WTC11 (cell line): ENCODE data around the gene PER3. TPM values are rescaled to one million over a fixed set of nuclear protein-coding genes. Genes with fewer than 3 reads are reported as not detected.

ENCODE experiments used
- ATAC-seq: fragments of 200-7000 bp; cut with Tn5 transposase; 2 replicates; pipeline ENCODE4 v1.10.0; 2021; ENCODE audit warnings: mild to moderate bottlenecking, moderate library complexity
- CTCF ChIA-PET: fragments of 300-600 bp; sonication (Branson Sonifier 250); formaldehyde crosslinking; loops from one replicate; lab custom pipeline; 2021; ENCODE audit warnings: antibody characterized with exemption; lab: Charles Lee
- POLR2A ChIA-PET: fragments of 350-600 bp; sonication (Branson Sonifier 250); formaldehyde crosslinking; loops from one replicate; lab custom pipeline; 2021; ENCODE audit warnings: antibody characterized with exemption; lab: Charles Lee
- DNase-seq: peaks from one replicate; pipeline ENCODE4 v3.0.0; 2021; ENCODE audit warnings: low spot score
- H3K27ac Mint-ChIP-seq: 2 replicates; pipeline ENCODE4 v1.8.0; 2021; ENCODE audit warnings: mixed read lengths
- H3K27me3 Mint-ChIP-seq: 2 replicates; pipeline ENCODE4 v1.8.0; 2021; ENCODE audit warnings: low read depth, mild to moderate bottlenecking, moderate library complexity, mixed read lengths
- H3K36me3 Mint-ChIP-seq: 2 replicates; pipeline ENCODE4 v1.8.0; 2021; ENCODE audit warnings: mixed read lengths
- H3K4me1 Mint-ChIP-seq: 2 replicates; pipeline ENCODE4 v1.8.0; 2022; ENCODE audit warnings: mixed read lengths
- H3K4me3 Mint-ChIP-seq: 2 replicates; pipeline ENCODE4 v1.8.0; 2021; ENCODE audit warnings: mild to moderate bottlenecking, moderate library complexity, mixed read lengths
- H3K9me3 Mint-ChIP-seq: 2 replicates; pipeline ENCODE4 v1.8.0; 2021; ENCODE audit warnings: mixed read lengths
- ATF1 ChIP-seq: sonication (generic); formaldehyde crosslinking; IDR thresholded peaks from 2 replicates; pipeline ENCODE4 v1.8.1; 2023; ENCODE audit warnings: mild to moderate bottlenecking, moderate library complexity, missing genetic modification reagents
- CDX4 ChIP-seq: fragments of 250-450 bp; sonication (Bioruptor Pico); IDR thresholded peaks from 2 replicates; pipeline ENCODE4 v1.9.0; 2021; ENCODE audit warnings: moderate library complexity, mild to moderate bottlenecking, inconsistent platforms, borderline replicate concordance
- FOXK1 ChIP-seq: sonication (generic); formaldehyde crosslinking; IDR thresholded peaks from 2 replicates; pipeline ENCODE4 v1.8.0; 2022; ENCODE audit warnings: mild to moderate bottlenecking, moderate library complexity, missing genetic modification reagents
- FOXP1 ChIP-seq: sonication (generic); formaldehyde crosslinking; IDR thresholded peaks from 2 replicates; pipeline ENCODE4 v1.8.0; 2022; ENCODE audit warnings: missing genetic modification reagents, mild to moderate bottlenecking, moderate library complexity, borderline replicate concordance
- JAZF1 ChIP-seq: fragments of 250-450 bp; sonication (Bioruptor Pico); IDR thresholded peaks from 2 replicates; pipeline ENCODE4 v1.9.0; 2021; ENCODE audit warnings: moderate library complexity, mild to moderate bottlenecking, inconsistent platforms
- NFATC4 ChIP-seq: fragments of 250-450 bp; sonication (Bioruptor Pico); IDR thresholded peaks from 2 replicates; pipeline ENCODE4 v1.9.0; 2021; ENCODE audit warnings: mild to moderate bottlenecking
- NFYB ChIP-seq: sonication (generic); formaldehyde crosslinking; conservative IDR thresholded peaks from 2 replicates; pipeline ENCODE4 v1.8.0; 2022; ENCODE audit warnings: low read depth, missing genetic modification reagents
- OVOL2 ChIP-seq: fragments of 250-450 bp; sonication (Bioruptor Pico); IDR thresholded peaks from 2 replicates; pipeline ENCODE4 v1.9.0; 2021; ENCODE audit warnings: mild to moderate bottlenecking, borderline replicate concordance
- TCF7 ChIP-seq: sonication (generic); formaldehyde crosslinking; IDR thresholded peaks from 2 replicates; pipeline ENCODE4 v1.8.0; 2022; ENCODE audit warnings: mild to moderate bottlenecking, low read depth, missing genetic modification reagents, moderate library complexity
- USF2 ChIP-seq: sonication (generic); formaldehyde crosslinking; IDR thresholded peaks from 2 replicates; pipeline ENCODE4 v1.8.1; 2023; ENCODE audit warnings: mild to moderate bottlenecking, missing genetic modification reagents, moderate library complexity
- ZNF232 ChIP-seq: sonication (generic); formaldehyde crosslinking; IDR thresholded peaks from 2 replicates; pipeline ENCODE4 v1.8.0; 2022; ENCODE audit warnings: mild to moderate bottlenecking, missing genetic modification reagents
- ZNF263 ChIP-seq: sonication (generic); formaldehyde crosslinking; IDR thresholded peaks from 2 replicates; pipeline ENCODE4 v1.8.1; 2022; ENCODE audit warnings: low read depth, mild to moderate bottlenecking, moderate library complexity, missing genetic modification reagents
- ZNF396 ChIP-seq: fragments of 250-450 bp; sonication (Bioruptor Pico); IDR thresholded peaks from 2 replicates; pipeline ENCODE4 v1.8.0; 2021; ENCODE audit warnings: mild to moderate bottlenecking, moderate library complexity, borderline replicate concordance
- ZNF416 ChIP-seq: fragments of 250-450 bp; sonication (Bioruptor Pico); IDR thresholded peaks from 2 replicates; pipeline ENCODE4 v1.9.0; 2021; ENCODE audit warnings: mild to moderate bottlenecking, inconsistent platforms
- total RNA-seq: library from RNA; stranded (reverse); gene quantifications from 3 replicates; pipeline ENCODE4 v1.2.3, GENCODE V29; 2021
- TF ChIP-seq, protein P1 (sequence below): fragments of 250-450 bp; sonication (Bioruptor Pico); IDR thresholded peaks from 2 replicates; pipeline ENCODE4 v1.9.0; 2021; ENCODE audit warnings: mild to moderate bottlenecking
- TF ChIP-seq, protein P2 (sequence below): sonication (generic); formaldehyde crosslinking; IDR thresholded peaks from 2 replicates; pipeline ENCODE4 v1.8.1; 2023; ENCODE audit warnings: mild to moderate bottlenecking, missing genetic modification reagents
- TF ChIP-seq, protein P3 (sequence below): fragments of 250-450 bp; sonication (Bioruptor Pico); IDR thresholded peaks from 2 replicates; pipeline ENCODE4 v1.9.0; 2021; ENCODE audit warnings: mild to moderate bottlenecking, borderline replicate concordance
- TF ChIP-seq, protein P4 (sequence below): fragments of 250-450 bp; sonication (Bioruptor Pico); IDR thresholded peaks from 2 replicates; pipeline ENCODE4 v1.8.0; 2021; ENCODE audit warnings: mild to moderate bottlenecking
- TF ChIP-seq, protein P5 (sequence below): sonication (generic); formaldehyde crosslinking; IDR thresholded peaks from 2 replicates; pipeline ENCODE4 v1.8.1; 2023; ENCODE audit warnings: mild to moderate bottlenecking, moderate library complexity, missing genetic modification reagents
- TF ChIP-seq, protein P6 (sequence below): fragments of 250-450 bp; sonication (Bioruptor Pico); IDR thresholded peaks from 2 replicates; pipeline ENCODE4 v1.9.0; 2021; ENCODE audit warnings: mild to moderate bottlenecking

The PER3 gene
- total RNA-seq, 1 experiment from 2014 or later: 8.5 TPM

DNA sequence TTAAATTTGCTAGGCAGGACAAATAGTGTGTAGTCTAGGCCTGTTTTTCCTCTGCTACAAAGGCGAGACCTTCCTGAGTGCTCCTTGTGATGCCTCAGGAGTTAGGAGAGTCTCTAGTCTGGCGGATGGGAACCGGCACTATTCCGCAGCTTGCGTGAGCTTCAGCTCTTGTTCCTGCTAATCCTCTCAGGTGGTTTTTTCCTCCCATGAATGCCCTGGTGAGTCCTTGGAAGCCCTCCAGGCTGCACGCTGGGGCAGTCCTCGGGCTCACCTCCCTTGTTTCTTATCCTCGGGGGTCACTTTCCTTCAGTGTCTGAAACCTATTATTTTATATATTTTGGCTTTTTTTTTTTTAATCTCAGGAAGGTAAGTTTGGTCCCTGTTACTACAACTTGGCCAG is 40.6 kb downstream of the PER3 start:
- H3K27me3 Mint-ChIP-seq: no peaks in the 10 kb centered on the region
- no peaks in the 10 kb centered on the region for H3K9me3 Mint-ChIP-seq
- ChIA-PET CTCF (interaction anchor here (0.6 kb wide), 1 partner anchor 157 kb away, joined by 3 read pairs; no protein-coding TSS in a partner anchor), POLR2A (interaction anchor here (0.6 to 0.7 kb wide), 3 partner anchors 84 to 797 kb away, joined by 3 read pairs; no protein-coding TSS in a partner anchor)
- DNase-seq: no peak
- TF ChIP-seq NFYB: no peak
- TF ChIP-seq, protein P1, sequence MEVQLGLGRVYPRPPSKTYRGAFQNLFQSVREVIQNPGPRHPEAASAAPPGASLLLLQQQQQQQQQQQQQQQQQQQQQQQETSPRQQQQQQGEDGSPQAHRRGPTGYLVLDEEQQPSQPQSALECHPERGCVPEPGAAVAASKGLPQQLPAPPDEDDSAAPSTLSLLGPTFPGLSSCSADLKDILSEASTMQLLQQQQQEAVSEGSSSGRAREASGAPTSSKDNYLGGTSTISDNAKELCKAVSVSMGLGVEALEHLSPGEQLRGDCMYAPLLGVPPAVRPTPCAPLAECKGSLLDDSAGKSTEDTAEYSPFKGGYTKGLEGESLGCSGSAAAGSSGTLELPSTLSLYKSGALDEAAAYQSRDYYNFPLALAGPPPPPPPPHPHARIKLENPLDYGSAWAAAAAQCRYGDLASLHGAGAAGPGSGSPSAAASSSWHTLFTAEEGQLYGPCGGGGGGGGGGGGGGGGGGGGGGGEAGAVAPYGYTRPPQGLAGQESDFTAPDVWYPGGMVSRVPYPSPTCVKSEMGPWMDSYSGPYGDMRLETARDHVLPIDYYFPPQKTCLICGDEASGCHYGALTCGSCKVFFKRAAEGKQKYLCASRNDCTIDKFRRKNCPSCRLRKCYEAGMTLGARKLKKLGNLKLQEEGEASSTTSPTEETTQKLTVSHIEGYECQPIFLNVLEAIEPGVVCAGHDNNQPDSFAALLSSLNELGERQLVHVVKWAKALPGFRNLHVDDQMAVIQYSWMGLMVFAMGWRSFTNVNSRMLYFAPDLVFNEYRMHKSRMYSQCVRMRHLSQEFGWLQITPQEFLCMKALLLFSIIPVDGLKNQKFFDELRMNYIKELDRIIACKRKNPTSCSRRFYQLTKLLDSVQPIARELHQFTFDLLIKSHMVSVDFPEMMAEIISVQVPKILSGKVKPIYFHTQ: no peak
- TF ChIP-seq ZNF416 (CRISPR knock-in tag): no peak
- TF ChIP-seq CDX4 (CRISPR knock-in tag): no peak
- no peak for TF ChIP-seq ZNF232 (CRISPR knock-in tag)
- TF ChIP-seq ATF1 (CRISPR knock-in tag): no peak
- TF ChIP-seq TCF7 (CRISPR knock-in tag): no peak
- no peak for TF ChIP-seq NFATC4 (CRISPR knock-in tag)
- TF ChIP-seq FOXP1 (CRISPR knock-in tag): no peak
- TF ChIP-seq OVOL2: no peak
- TF ChIP-seq USF2 (CRISPR knock-in tag): no peak
- TF ChIP-seq, protein P2, sequence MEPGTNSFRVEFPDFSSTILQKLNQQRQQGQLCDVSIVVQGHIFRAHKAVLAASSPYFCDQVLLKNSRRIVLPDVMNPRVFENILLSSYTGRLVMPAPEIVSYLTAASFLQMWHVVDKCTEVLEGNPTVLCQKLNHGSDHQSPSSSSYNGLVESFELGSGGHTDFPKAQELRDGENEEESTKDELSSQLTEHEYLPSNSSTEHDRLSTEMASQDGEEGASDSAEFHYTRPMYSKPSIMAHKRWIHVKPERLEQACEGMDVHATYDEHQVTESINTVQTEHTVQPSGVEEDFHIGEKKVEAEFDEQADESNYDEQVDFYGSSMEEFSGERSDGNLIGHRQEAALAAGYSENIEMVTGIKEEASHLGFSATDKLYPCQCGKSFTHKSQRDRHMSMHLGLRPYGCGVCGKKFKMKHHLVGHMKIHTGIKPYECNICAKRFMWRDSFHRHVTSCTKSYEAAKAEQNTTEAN (CRISPR knock-in tag): no peak
- TF ChIP-seq, protein P3, sequence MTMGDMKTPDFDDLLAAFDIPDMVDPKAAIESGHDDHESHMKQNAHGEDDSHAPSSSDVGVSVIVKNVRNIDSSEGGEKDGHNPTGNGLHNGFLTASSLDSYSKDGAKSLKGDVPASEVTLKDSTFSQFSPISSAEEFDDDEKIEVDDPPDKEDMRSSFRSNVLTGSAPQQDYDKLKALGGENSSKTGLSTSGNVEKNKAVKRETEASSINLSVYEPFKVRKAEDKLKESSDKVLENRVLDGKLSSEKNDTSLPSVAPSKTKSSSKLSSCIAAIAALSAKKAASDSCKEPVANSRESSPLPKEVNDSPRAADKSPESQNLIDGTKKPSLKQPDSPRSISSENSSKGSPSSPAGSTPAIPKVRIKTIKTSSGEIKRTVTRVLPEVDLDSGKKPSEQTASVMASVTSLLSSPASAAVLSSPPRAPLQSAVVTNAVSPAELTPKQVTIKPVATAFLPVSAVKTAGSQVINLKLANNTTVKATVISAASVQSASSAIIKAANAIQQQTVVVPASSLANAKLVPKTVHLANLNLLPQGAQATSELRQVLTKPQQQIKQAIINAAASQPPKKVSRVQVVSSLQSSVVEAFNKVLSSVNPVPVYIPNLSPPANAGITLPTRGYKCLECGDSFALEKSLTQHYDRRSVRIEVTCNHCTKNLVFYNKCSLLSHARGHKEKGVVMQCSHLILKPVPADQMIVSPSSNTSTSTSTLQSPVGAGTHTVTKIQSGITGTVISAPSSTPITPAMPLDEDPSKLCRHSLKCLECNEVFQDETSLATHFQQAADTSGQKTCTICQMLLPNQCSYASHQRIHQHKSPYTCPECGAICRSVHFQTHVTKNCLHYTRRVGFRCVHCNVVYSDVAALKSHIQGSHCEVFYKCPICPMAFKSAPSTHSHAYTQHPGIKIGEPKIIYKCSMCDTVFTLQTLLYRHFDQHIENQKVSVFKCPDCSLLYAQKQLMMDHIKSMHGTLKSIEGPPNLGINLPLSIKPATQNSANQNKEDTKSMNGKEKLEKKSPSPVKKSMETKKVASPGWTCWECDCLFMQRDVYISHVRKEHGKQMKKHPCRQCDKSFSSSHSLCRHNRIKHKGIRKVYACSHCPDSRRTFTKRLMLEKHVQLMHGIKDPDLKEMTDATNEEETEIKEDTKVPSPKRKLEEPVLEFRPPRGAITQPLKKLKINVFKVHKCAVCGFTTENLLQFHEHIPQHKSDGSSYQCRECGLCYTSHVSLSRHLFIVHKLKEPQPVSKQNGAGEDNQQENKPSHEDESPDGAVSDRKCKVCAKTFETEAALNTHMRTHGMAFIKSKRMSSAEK (CRISPR knock-in tag): no peak
- no peak for TF ChIP-seq JAZF1 (CRISPR knock-in tag)
- TF ChIP-seq, protein P4, sequence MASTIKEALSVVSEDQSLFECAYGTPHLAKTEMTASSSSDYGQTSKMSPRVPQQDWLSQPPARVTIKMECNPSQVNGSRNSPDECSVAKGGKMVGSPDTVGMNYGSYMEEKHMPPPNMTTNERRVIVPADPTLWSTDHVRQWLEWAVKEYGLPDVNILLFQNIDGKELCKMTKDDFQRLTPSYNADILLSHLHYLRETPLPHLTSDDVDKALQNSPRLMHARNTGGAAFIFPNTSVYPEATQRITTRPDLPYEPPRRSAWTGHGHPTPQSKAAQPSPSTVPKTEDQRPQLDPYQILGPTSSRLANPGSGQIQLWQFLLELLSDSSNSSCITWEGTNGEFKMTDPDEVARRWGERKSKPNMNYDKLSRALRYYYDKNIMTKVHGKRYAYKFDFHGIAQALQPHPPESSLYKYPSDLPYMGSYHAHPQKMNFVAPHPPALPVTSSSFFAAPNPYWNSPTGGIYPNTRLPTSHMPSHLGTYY (CRISPR knock-in tag): no peak
- TF ChIP-seq, protein P5, sequence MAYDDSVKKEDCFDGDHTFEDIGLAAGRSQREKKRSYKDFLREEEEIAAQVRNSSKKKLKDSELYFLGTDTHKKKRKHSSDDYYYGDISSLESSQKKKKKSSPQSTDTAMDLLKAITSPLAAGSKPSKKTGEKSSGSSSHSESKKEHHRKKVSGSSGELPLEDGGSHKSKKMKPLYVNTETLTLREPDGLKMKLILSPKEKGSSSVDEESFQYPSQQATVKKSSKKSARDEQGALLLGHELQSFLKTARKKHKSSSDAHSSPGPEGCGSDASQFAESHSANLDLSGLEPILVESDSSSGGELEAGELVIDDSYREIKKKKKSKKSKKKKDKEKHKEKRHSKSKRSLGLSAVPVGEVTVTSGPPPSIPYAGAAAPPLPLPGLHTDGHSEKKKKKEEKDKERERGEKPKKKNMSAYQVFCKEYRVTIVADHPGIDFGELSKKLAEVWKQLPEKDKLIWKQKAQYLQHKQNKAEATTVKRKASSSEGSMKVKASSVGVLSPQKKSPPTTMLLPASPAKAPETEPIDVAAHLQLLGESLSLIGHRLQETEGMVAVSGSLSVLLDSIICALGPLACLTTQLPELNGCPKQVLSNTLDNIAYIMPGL (CRISPR knock-in tag): no peak
- TF ChIP-seq ZNF263 (CRISPR knock-in tag): no peak
- TF ChIP-seq ZNF396 (CRISPR knock-in tag): no peak
- no peak for TF ChIP-seq FOXK1 (CRISPR knock-in tag)
- TF ChIP-seq, protein P6, sequence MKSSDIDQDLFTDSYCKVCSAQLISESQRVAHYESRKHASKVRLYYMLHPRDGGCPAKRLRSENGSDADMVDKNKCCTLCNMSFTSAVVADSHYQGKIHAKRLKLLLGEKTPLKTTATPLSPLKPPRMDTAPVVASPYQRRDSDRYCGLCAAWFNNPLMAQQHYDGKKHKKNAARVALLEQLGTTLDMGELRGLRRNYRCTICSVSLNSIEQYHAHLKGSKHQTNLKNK (CRISPR knock-in tag): no peak
- peaks cover 15% of the 10 kb centered on the region for H3K36me3 Mint-ChIP-seq
- no peak overlapping the region for H3K27ac Mint-ChIP-seq
- no peak overlapping the region for H3K4me3 Mint-ChIP-seq
- no peaks in the 10 kb centered on the region for H3K4me1 Mint-ChIP-seq
- ATAC-seq: no peak
